T-helper 9 cell (primary cell): ENCODE results near the gene ZNF641.
"Not testable (repeated sequence)": the region's sequence is repeated elsewhere in the genome, so short reads cannot be mapped to it uniquely, and the experiment has no call there.

ENCODE experiments used
- DNase-seq: peaks from one replicate; pipeline ENCODE4 v3.0.0-alpha.2; 2020

The ZNF641 gene

DNA sequence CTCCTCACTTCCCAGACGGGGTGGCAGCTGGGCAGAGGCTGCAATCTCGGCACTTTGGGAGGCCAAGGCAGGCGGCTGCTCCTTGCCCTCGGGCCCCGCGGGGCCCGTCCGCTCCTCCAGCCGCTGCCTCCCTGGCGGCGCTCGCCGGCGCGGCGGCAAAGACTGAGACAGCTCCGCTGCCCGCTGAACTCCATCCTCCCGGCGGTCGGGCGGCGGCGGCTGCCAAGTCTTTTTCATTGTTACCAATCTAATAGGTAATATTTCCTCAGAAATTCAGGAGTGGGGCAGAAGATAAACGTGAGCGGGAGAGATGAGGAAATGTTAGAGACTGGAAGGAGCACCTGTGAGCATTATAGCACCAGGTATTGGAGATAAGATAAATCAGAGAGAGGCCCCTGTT, 17.0 kb downstream of the ZNF641 start:
- not testable (repeated sequence) for DNase-seq

DNA sequence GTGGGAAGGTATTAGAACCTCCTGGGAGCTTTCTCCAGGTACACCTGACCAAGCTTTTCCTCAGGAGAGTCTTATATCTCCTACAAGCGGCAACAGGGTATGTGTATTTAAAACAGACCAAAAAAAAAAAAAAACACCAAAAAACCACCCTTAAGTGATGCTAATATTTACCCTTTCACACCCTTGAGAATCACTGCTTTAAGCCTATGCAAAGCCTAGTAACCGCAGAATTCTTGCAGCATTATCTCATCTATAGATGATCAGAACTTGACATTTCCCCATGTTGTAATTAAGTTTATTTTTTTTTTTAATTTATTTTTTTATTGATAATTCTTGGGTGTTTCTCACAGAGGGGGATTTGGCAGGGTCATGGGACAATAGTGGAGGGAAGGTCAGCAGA, 19.3 kb downstream of the ZNF641 start:
- DNase-seq, result no peak

- DNase-seq, result no peak
Observed at GRCh38 chr12:48329199-48329939, 21.4 kb downstream of the ZNF641 start.

- no peak for DNase-seq
Observed at GRCh38 chr12:48316491-48316890, 34.2 kb downstream of the ZNF641 start.

- no peak for DNase-seq
Observed at GRCh38 chr12:48311313-48311712, 39.4 kb downstream of the ZNF641 start.

DNA sequence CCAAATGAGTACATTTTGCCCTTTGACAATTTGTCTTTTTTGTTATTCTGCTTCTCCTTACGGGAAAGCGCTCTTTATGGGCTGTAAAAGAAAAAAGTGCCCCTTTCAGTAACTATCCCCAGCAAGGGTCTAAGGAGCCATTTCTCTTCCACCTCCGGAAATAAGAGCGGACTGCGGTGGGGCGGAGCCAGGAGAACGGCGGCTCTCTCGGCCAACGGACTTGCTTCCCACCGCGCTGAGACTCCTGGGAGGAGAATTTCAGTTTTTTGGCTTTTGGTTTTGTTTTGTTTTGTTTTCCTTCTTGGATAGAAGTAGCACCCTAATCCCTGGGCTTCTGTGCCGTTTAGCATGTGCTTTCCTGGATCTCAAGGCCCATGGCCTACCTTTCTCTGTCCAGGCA, 43.5 kb downstream of the ZNF641 start:
- no peak for DNase-seq

- DNase-seq, result no peak
Observed at GRCh38 chr12:48305190-48305589, 45.5 kb downstream of the ZNF641 start.

- no peak for DNase-seq
Observed at GRCh38 chr12:48302161-48302911, 48.4 kb downstream of the ZNF641 start.

DNA sequence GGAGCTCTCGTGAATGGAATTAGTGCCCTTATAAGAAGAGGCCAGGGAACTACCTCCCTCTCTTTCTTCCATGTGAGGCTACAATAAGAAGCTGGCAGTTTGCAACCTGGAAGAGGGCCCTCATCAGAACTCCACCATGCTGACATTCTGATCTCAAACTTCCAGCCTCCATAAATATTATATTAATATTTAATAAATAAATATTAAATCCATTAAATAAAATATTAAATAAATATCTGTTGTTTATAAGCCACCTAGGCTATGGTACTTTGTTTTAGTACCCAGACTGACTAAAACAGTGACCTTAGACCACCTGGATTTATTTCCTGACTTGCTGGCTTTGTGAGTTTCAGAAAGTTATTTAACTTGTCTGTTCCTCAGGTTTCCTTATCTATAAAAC, 49.9 kb downstream of the ZNF641 start:
- no peak for DNase-seq

- no peak for DNase-seq
Observed at GRCh38 chr12:48296586-48297282, 54.0 kb downstream of the ZNF641 start.

GRCh38 chr12:48292040-48292439, 58.7 kb downstream of the ZNF641 start:
- DNase-seq, result no peak

- no peak for DNase-seq
Observed at GRCh38 chr12:48291511-48291910, 59.2 kb downstream of the ZNF641 start.

DNA sequence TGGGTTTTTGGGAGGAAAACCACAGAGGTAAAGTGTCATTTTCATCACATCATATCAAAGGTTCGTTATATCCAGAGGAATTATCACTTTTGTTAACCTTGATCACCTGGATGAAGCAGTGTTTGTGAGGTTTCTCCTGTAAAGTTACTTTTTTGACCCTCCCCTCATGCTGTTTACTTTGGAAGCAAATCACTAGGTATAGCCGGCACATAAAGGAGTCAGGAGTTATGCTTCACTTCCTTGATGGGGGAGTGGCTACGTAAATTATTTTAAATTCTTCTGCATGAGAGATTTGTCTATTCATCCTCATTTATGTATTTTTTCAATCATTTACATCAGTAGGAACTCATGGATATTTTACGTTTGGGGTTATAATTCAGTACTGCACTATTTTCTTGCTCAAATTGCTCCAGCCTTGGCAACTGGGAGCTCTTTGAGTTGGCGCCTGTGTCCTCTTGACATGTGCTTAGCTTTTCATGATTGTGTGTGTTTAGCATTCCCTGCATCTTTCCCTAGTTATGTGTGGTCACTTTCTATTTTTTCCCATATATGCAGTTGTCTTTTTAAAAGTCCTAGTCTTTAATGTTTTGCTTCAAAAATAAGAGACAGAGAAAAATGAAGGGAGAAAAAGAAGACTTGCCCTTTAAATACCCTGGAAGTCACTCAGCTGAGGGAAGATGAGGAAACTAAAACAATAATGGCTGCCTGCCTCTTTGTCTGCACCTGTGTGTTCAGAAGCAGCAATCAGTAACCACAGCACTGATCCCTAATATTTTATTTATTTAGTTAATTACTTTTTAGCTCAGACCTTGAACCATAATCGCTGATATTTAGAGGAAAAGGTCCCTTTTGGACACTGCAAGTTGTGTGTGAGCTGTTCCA, 62.1 kb downstream of the ZNF641 start:
- DNase-seq, result no peak
